ENCODE data around the gene SYT13.

DNA sequence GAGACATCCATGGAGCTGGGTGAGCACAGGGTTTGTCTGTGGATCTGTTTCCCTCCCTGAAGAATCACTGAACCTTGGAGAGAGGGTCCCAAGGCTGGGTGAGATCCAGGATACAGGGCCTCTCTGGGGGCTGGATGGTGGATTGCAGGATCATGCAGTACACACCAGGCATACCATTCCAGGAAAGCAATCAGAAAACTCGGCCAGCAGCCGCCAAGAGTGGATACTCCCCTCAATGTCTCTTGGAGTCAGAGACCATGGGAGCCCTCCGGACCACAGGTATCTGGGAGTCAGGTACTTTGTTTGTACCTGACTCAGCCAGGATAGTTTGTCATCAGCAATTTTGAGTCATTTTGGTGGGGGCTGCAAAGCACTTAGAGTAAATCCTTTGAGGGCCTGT, 14.6 kb upstream of the SYT13 start:
- TF ChIP-seq SMC3 (IDR thresholded peaks at IDR 0.05; ENCODE audit: low read depth, low read length) (no peak), POLR2A (IDR thresholded peaks at IDR 0.05; ENCODE audit: low read depth, low read length) (no peak), MAZ (IDR thresholded peaks at IDR 0.05; ENCODE audit: borderline replicate concordance, low read depth, low read length) (no peak), MXI1 (IDR thresholded peaks at IDR 0.05; ENCODE audit: borderline replicate concordance, low read depth, low read length) (no peak), RAD21 (IDR thresholded peaks at IDR 0.05; ENCODE audit: low read length) (no peak)
- TF ChIP-seq, protein P1, sequence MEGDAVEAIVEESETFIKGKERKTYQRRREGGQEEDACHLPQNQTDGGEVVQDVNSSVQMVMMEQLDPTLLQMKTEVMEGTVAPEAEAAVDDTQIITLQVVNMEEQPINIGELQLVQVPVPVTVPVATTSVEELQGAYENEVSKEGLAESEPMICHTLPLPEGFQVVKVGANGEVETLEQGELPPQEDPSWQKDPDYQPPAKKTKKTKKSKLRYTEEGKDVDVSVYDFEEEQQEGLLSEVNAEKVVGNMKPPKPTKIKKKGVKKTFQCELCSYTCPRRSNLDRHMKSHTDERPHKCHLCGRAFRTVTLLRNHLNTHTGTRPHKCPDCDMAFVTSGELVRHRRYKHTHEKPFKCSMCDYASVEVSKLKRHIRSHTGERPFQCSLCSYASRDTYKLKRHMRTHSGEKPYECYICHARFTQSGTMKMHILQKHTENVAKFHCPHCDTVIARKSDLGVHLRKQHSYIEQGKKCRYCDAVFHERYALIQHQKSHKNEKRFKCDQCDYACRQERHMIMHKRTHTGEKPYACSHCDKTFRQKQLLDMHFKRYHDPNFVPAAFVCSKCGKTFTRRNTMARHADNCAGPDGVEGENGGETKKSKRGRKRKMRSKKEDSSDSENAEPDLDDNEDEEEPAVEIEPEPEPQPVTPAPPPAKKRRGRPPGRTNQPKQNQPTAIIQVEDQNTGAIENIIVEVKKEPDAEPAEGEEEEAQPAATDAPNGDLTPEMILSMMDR (conservative IDR thresholded peaks at IDR 0.05; ENCODE audit: low read depth, low read length) = no peak
- TF ChIP-seq, protein P2, sequence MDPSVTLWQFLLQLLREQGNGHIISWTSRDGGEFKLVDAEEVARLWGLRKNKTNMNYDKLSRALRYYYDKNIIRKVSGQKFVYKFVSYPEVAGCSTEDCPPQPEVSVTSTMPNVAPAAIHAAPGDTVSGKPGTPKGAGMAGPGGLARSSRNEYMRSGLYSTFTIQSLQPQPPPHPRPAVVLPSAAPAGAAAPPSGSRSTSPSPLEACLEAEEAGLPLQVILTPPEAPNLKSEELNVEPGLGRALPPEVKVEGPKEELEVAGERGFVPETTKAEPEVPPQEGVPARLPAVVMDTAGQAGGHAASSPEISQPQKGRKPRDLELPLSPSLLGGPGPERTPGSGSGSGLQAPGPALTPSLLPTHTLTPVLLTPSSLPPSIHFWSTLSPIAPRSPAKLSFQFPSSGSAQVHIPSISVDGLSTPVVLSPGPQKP (IDR thresholded peaks at IDR 0.05; ENCODE audit: borderline replicate concordance, low read depth, low read length) = no peak
